Calu3 (cell line): ENCODE data around the gene FHAD1. TPM values are rescaled to one million over a fixed set of nuclear protein-coding genes. Genes with fewer than 3 reads are reported as not detected.

Source experiments
- BruUV-seq: library from RNA; stranded (reverse); fragments of 400-500 nt; replicated peaks from 2 replicates; lab custom pipeline; 2021; lab: Mats Ljungman, UMichigan
- CTCF ChIA-PET: fragments of 300-600 bp; sonication (Branson Sonifier 250); formaldehyde crosslinking; loops from one replicate; lab custom pipeline; 2022; ENCODE audit warnings: antibody characterized with exemption; lab: Charles Lee
- DNase-seq: peaks from one replicate; pipeline ENCODE4 v3.0.0; 2022
- H3K27ac Mint-ChIP-seq: one replicate; pipeline ENCODE4 v1.8.0; 2022; ENCODE audit warnings: mixed read lengths; ENCODE audit not compliant: unreplicated experiment
- H3K27me3 Mint-ChIP-seq: one replicate; pipeline ENCODE4 v1.8.0; 2022; ENCODE audit warnings: mixed read lengths; ENCODE audit not compliant: unreplicated experiment
- H3K36me3 Mint-ChIP-seq: one replicate; pipeline ENCODE4 v1.8.0; 2022; ENCODE audit warnings: mild to moderate bottlenecking, moderate library complexity, mixed read lengths; ENCODE audit not compliant: insufficient read depth, unreplicated experiment
- H3K4me1 Mint-ChIP-seq: one replicate; pipeline ENCODE4 v1.8.0; 2022; ENCODE audit warnings: mild to moderate bottlenecking, low read depth, mixed read lengths; ENCODE audit not compliant: unreplicated experiment
- H3K4me3 Mint-ChIP-seq: one replicate; pipeline ENCODE4 v1.8.0; 2022; ENCODE audit warnings: mild to moderate bottlenecking, low read depth, moderate library complexity, mixed read lengths; ENCODE audit not compliant: unreplicated experiment
- H3K9me3 Mint-ChIP-seq: one replicate; pipeline ENCODE4 v1.8.0; 2022; ENCODE audit warnings: low read depth, mixed read lengths; ENCODE audit not compliant: unreplicated experiment
- CTCF ChIP-seq: fragments of 200-600 bp; IDR thresholded peaks from one replicate; pipeline ENCODE4 v1.8.0; 2022; ENCODE audit warnings: antibody characterized with exemption; ENCODE audit not compliant: unreplicated experiment
- intact Hi-C: fragments of 100-400 bp; cut with micrococcal nuclease; formaldehyde crosslinking; loops from one replicate; pipeline ENCODE4 v1.10.0; 2022; ENCODE audit not compliant: unreplicated experiment
- total RNA-seq: library from RNA; stranded (reverse); gene quantifications from 2 replicates; pipeline ENCODE4 v1.2.3, GENCODE V29; 2022

FHAD1 gene
- total RNA-seq, 1 experiment from 2014 or later, result 2.7 TPM

- no peak overlapping the region for H3K4me3 Mint-ChIP-seq
- no peak for DNase-seq
- no peak for TF ChIP-seq CTCF
- intact Hi-C loops, result no loop called here
- H3K27me3 Mint-ChIP-seq, result peaks cover 27% of the 10 kb centered on the region
- no peaks in the 10 kb centered on the region for H3K4me1 Mint-ChIP-seq
- no peaks in the 10 kb centered on the region for H3K9me3 Mint-ChIP-seq
- CTCF ChIA-PET, result no interaction called here
- H3K27ac Mint-ChIP-seq, result no peak overlapping the region
- BruUV-seq, result no TSS peak
- H3K36me3 Mint-ChIP-seq, result no peaks in the 10 kb centered on the region
These were observed 198.5 kb downstream of the FHAD1 start for GRCh38 chr1:15445390-15446122.

- no peak overlapping the region for H3K4me3 Mint-ChIP-seq
- DNase-seq, result no peak
- H3K27me3 Mint-ChIP-seq, result peaks cover 27% of the 10 kb centered on the region
- H3K4me1 Mint-ChIP-seq, result no peaks in the 10 kb centered on the region
- intact Hi-C loops, result no loop called here
- H3K27ac Mint-ChIP-seq, result no peak overlapping the region
- H3K36me3 Mint-ChIP-seq, result no peaks in the 10 kb centered on the region
- no TSS peak for BruUV-seq
- CTCF ChIA-PET, result no interaction called here
- no peak for TF ChIP-seq CTCF
- H3K9me3 Mint-ChIP-seq, result no peaks in the 10 kb centered on the region
These were observed 199.2 kb downstream of the FHAD1 start for GRCh38 chr1:15446212-15446611.

Other genes with a start within 250 kb of the FHAD1 start
- 43.6 and 47.6 TPM in 2 replicates for gene TMEM51, start 93.5 kb upstream of the FHAD1 start, total RNA-seq
- gene EFHD2, start 162.7 kb downstream of the FHAD1 start, total RNA-seq, result 51.0 and 57.8 TPM in 2 replicates
- not detected in 2 replicates for gene CTRC, start 191.2 kb downstream of the FHAD1 start, total RNA-seq
- gene CELA2A, start 209.5 kb downstream of the FHAD1 start, total RNA-seq, result not detected in 2 replicates
- not detected in 2 replicates for gene CELA2B, start 228.9 kb downstream of the FHAD1 start, total RNA-seq